ENCODE measurements around the gene SLC9A2.

The SLC9A2 gene, protein sequence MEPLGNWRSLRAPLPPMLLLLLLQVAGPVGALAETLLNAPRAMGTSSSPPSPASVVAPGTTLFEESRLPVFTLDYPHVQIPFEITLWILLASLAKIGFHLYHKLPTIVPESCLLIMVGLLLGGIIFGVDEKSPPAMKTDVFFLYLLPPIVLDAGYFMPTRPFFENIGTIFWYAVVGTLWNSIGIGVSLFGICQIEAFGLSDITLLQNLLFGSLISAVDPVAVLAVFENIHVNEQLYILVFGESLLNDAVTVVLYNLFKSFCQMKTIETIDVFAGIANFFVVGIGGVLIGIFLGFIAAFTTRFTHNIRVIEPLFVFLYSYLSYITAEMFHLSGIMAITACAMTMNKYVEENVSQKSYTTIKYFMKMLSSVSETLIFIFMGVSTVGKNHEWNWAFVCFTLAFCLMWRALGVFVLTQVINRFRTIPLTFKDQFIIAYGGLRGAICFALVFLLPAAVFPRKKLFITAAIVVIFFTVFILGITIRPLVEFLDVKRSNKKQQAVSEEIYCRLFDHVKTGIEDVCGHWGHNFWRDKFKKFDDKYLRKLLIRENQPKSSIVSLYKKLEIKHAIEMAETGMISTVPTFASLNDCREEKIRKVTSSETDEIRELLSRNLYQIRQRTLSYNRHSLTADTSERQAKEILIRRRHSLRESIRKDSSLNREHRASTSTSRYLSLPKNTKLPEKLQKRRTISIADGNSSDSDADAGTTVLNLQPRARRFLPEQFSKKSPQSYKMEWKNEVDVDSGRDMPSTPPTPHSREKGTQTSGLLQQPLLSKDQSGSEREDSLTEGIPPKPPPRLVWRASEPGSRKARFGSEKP

GRCh38 chr2:102619414-102620319, at the start of gene SLC9A2:
Gene SLC9A2 (plus strand): TSS chr2:102619553. CDS start chr2:102619849, 296 bp downstream.
- H3K4me3 ChIP-seq (replicated peaks; ENCODE audit: low read depth, low read length), result peak within 1 kb of the TSS; percentile 26
- TF ChIP-seq, protein P1, sequence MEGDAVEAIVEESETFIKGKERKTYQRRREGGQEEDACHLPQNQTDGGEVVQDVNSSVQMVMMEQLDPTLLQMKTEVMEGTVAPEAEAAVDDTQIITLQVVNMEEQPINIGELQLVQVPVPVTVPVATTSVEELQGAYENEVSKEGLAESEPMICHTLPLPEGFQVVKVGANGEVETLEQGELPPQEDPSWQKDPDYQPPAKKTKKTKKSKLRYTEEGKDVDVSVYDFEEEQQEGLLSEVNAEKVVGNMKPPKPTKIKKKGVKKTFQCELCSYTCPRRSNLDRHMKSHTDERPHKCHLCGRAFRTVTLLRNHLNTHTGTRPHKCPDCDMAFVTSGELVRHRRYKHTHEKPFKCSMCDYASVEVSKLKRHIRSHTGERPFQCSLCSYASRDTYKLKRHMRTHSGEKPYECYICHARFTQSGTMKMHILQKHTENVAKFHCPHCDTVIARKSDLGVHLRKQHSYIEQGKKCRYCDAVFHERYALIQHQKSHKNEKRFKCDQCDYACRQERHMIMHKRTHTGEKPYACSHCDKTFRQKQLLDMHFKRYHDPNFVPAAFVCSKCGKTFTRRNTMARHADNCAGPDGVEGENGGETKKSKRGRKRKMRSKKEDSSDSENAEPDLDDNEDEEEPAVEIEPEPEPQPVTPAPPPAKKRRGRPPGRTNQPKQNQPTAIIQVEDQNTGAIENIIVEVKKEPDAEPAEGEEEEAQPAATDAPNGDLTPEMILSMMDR (IDR thresholded peaks at IDR 0.05; ENCODE audit: low read length, missing control alignments), result no peak
- DNase-seq (ENCODE audit: low read depth), result no peak

DNA sequence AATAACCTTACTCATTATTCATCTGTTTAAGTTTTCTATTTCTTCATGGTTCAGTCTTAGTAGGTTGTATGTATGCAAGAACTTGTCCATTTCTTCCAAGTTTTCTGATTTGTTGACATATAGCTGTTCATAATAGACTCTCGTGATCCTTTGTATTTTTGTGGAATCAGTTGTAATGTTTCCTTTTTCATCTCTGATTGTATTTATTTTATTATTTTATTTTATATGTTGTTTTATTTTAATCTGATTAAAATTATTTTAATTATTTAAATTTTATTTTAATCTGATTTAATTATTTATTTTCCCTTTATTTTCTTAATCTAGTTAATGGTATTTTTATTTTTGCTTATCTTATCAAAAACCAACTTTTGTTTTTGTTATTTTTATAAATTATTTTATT, 43.5 kb upstream of the SLC9A2 start:
- TF ChIP-seq, protein P1 (IDR thresholded peaks at IDR 0.05; ENCODE audit: low read length, missing control alignments), result no peak
- H3K4me3 ChIP-seq (replicated peaks; ENCODE audit: low read depth, low read length), result no peak overlapping the region
- no peak for DNase-seq (ENCODE audit: low read depth)

- no peak for DNase-seq (ENCODE audit: low read depth)
- TF ChIP-seq, protein P1 (IDR thresholded peaks at IDR 0.05; ENCODE audit: low read length, missing control alignments), result no peak
- no peak overlapping the region for H3K4me3 ChIP-seq (replicated peaks; ENCODE audit: low read depth, low read length)
Measured at GRCh38 chr2:102578376-102578775, 41.0 kb upstream of the SLC9A2 start.

GRCh38 chr2:102581911-102582310, 37.4 kb upstream of the SLC9A2 start:
- TF ChIP-seq, protein P1 (IDR thresholded peaks at IDR 0.05; ENCODE audit: low read length, missing control alignments), result no peak
- no peak for DNase-seq (ENCODE audit: low read depth)
- no peak overlapping the region for H3K4me3 ChIP-seq (replicated peaks; ENCODE audit: low read depth, low read length)

GRCh38 chr2:102582845-102583244, 36.5 kb upstream of the SLC9A2 start:
- H3K4me3 ChIP-seq (replicated peaks; ENCODE audit: low read depth, low read length), result no peak overlapping the region
- TF ChIP-seq, protein P1 (IDR thresholded peaks at IDR 0.05; ENCODE audit: low read length, missing control alignments), result no peak
- DNase-seq (ENCODE audit: low read depth), result no peak

GRCh38 chr2:102585847-102586404, 33.4 kb upstream of the SLC9A2 start:
- H3K4me3 ChIP-seq (replicated peaks; ENCODE audit: low read depth, low read length), result no peak overlapping the region
- DNase-seq (ENCODE audit: low read depth), result no peak
- TF ChIP-seq, protein P1 (IDR thresholded peaks at IDR 0.05; ENCODE audit: low read length, missing control alignments), result no peak

Measured in fibroblast of pulmonary artery (primary cell).